SU-DHL-6 (cell line): ENCODE results near the gene ITGB5.

Experiments used
- EZH2phosphoT487 ChIP-seq: fragments of 200-600 bp; sonication (generic), shearing (Covaris generic); conservative IDR thresholded peaks from 2 replicates; pipeline ENCODE4 v1.6.1; 2018; ENCODE audit warnings: mild to moderate bottlenecking, antibody characterized with exemption, low read length, moderate library complexity, mixed read lengths
- TF ChIP-seq, protein P1 (sequence below): fragments of 200-600 bp; sonication (generic); IDR thresholded peaks from one replicate; pipeline ENCODE4 v1.5.1; 2017; ENCODE audit warnings: antibody characterized with exemption, mild to moderate bottlenecking, low read length, moderate library complexity; ENCODE audit not compliant: insufficient read depth, poor library complexity, severe bottlenecking

DNA sequence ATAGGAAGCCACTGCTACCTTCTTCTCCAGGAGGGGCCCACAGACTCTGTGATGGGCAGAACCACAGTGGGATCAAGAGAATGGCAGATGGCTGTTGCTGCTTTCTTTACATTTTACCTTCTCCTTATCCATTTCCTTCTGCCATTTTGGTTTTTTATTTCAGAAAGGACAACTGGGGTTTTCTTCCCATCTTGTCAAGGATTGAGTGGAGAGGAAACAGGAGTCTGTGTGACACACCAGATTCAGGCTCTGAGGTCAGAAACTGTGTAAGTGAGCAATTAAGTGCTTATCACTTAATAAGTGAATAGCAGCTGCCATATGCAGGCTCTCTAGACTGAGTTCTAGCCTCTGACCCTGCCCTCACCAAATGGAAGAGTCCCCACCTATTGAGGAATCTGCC is 47.3 kb downstream of the ITGB5 start:
- TF ChIP-seq, protein P1, sequence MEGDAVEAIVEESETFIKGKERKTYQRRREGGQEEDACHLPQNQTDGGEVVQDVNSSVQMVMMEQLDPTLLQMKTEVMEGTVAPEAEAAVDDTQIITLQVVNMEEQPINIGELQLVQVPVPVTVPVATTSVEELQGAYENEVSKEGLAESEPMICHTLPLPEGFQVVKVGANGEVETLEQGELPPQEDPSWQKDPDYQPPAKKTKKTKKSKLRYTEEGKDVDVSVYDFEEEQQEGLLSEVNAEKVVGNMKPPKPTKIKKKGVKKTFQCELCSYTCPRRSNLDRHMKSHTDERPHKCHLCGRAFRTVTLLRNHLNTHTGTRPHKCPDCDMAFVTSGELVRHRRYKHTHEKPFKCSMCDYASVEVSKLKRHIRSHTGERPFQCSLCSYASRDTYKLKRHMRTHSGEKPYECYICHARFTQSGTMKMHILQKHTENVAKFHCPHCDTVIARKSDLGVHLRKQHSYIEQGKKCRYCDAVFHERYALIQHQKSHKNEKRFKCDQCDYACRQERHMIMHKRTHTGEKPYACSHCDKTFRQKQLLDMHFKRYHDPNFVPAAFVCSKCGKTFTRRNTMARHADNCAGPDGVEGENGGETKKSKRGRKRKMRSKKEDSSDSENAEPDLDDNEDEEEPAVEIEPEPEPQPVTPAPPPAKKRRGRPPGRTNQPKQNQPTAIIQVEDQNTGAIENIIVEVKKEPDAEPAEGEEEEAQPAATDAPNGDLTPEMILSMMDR = no peak
- no peak for TF ChIP-seq EZH2phosphoT487
